PC-3 (cell line): ENCODE data around the gene CHD1. TPM values are rescaled to one million over a fixed set of nuclear protein-coding genes. Genes with fewer than 3 reads are reported as not detected.

Source experiments
- ATAC-seq: fragments of 200-7000 bp; cut with Tn5 transposase; 2 replicates; pipeline ENCODE4 v1.9.1; 2020; ENCODE audit warnings: mild to moderate bottlenecking, moderate library complexity
- BruUV-seq: library from RNA; stranded (reverse); fragments of 400-500 nt; replicated peaks from 2 replicates; lab custom pipeline; 2021; lab: Mats Ljungman, UMichigan
- CTCF ChIA-PET: fragments of 300-600 bp; sonication (Branson Sonifier 250); formaldehyde crosslinking; loops from one replicate; lab custom pipeline; 2022; ENCODE audit warnings: antibody characterized with exemption; lab: Charles Lee
- POLR2A ChIA-PET: fragments of 300-600 bp; sonication (Branson Sonifier 250); formaldehyde crosslinking; loops from one replicate; lab custom pipeline; 2022; ENCODE audit warnings: antibody characterized with exemption; ENCODE audit not compliant: unreplicated experiment; lab: Charles Lee
- DNase-seq: peaks from one replicate; pipeline ENCODE4 v3.0.0-alpha.2; 2015
- H2AFZ ChIP-seq: fragments of 300-600 bp; sonication (generic); 2 replicates; pipeline ENCODE4 v1.6.0; 2016; ENCODE audit warnings: antibody characterized with exemption, low read length
- H3F3A ChIP-seq: fragments of 300-600 bp; sonication (generic); one replicate; pipeline ENCODE4 v1.6.0; 2017; ENCODE audit warnings: antibody characterized with exemption, low read length, control low read depth, mild to moderate bottlenecking; ENCODE audit not compliant: unreplicated experiment
- H3K27ac ChIP-seq: fragments of 300-600 bp; sonication (generic); 2 replicates; pipeline ENCODE4 v1.5.1; 2016; ENCODE audit warnings: mild to moderate bottlenecking, low read length
- H3K27me3 ChIP-seq: fragments of 300-600 bp; sonication (generic); 2 replicates; pipeline ENCODE4 v1.6.1; 2016; ENCODE audit warnings: low read length, mixed read lengths
- H3K36me3 ChIP-seq: fragments of 300-600 bp; sonication (generic); 2 replicates; pipeline ENCODE4 v1.6.1; 2016; ENCODE audit warnings: low read depth, mixed run types, low read length, mixed read lengths
- H3K4me1 ChIP-seq: fragments of 300-600 bp; sonication (generic); 2 replicates; pipeline ENCODE4 v1.5.1; 2016; ENCODE audit warnings: low read length; ENCODE audit not compliant: insufficient read depth
- H3K4me2 ChIP-seq: fragments of 300-600 bp; sonication (generic); 2 replicates; pipeline ENCODE4 v1.6.0; 2016; ENCODE audit warnings: low read length
- H3K4me3 ChIP-seq: fragments of 300-600 bp; sonication (generic); 2 replicates; pipeline ENCODE4 v1.5.1; 2016; ENCODE audit warnings: mild to moderate bottlenecking, low read length, mixed read lengths
- H3K79me2 ChIP-seq: fragments of 300-600 bp; sonication (generic); 2 replicates; pipeline ENCODE4 v1.6.1; 2017; ENCODE audit warnings: low read length, mixed read lengths
- H3K9ac ChIP-seq: fragments of 300-600 bp; sonication (generic); 2 replicates; pipeline ENCODE4 v1.6.0; 2016; ENCODE audit warnings: mild to moderate bottlenecking, low read length
- H3K9me2 ChIP-seq: fragments of 300-600 bp; sonication (generic); replicated peaks from 2 replicates; pipeline ENCODE4 v1.6.1; 2016; ENCODE audit warnings: mixed run types, low read length, mixed read lengths
- H3K9me3 ChIP-seq: fragments of 300-600 bp; sonication (generic); 2 replicates; pipeline ENCODE4 v1.6.1; 2016; ENCODE audit warnings: low read length, mixed read lengths
- H4K20me1 ChIP-seq: fragments of 300-600 bp; sonication (generic); 2 replicates; pipeline ENCODE4 v1.6.1; 2016; ENCODE audit warnings: low read length, mixed read lengths
- EZH2 ChIP-seq: fragments of 300-600 bp; sonication (generic); IDR thresholded peaks from one replicate; pipeline ENCODE4 v1.6.1; 2017; ENCODE audit warnings: antibody characterized with exemption, mild to moderate bottlenecking, low read length; ENCODE audit not compliant: unreplicated experiment
- EZH2phosphoT487 ChIP-seq: fragments of 300-600 bp; sonication (generic); IDR thresholded peaks from 2 replicates; pipeline ENCODE4 v1.6.1; 2018; ENCODE audit warnings: mild to moderate bottlenecking, antibody characterized with exemption, low read length, borderline replicate concordance
- intact Hi-C: fragments of 100-400 bp; cut with micrococcal nuclease; formaldehyde crosslinking; loops from 2 replicates; pipeline ENCODE4 v1.9.0; 2023
- total RNA-seq: library from RNA; depleted of rRNA; stranded (reverse); fragments of >200 nt; gene quantifications from 2 replicates; pipeline ENCODE4 v1.2.3, GENCODE V29; 2014
- TF ChIP-seq, protein P1 (sequence below): fragments of 300-600 bp; sonication (generic); conservative IDR thresholded peaks from 2 replicates; pipeline ENCODE4 v1.5.1; 2017; ENCODE audit warnings: antibody characterized with exemption, low read depth, mild to moderate bottlenecking, low read length

The CHD1 gene
- total RNA-seq, 1 experiment from 2014 or later = 45.9 TPM

DNA sequence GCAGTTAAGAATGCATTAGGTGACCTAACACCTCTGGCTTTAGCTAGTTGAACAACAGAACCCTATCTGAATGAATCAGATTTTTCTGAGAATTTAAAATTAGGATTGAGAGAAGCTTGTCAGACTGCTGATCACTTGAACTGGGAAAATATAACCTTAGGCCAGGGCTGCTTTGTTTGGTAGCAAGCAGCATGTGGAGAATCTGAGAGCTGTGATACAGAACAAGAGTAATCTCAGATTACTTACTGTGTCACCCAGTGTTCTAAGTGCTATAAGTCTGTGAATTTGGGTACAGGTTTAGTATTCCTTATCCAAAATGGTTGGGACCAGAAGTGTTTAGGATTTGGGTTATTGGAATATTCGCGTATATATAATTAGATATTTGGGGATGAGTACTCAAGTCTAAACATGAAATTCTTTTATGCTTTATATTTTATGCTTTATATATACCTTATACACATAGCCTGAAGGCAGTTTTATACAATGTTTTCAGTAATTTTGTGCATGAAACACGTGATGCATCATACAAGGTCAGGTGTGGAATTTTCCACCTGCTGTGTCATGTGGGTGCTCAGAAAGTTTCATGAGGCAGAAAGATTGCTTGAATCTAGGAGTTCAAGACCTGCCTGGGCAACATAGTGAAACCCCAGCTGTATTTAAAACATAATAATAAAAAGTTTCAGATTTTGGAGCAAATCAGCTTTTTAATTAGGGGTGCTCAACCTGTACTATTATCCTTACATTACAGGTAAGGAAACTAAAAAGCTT, 8.3 kb upstream of the CHD1 start:
- Histone ChIP-seq H3F3A (no peaks in the 10 kb centered on the region), H3K4me2 (no peak overlapping the region), H3K27ac (no peak overlapping the region), H3K36me3 (no peaks in the 10 kb centered on the region), H3K27me3 (no peaks in the 10 kb centered on the region), H3K79me2 (no peaks in the 10 kb centered on the region; the same call in 1 of the 2 replicates), H3K9me2 (no peaks in the 10 kb centered on the region), H3K9ac (no peak overlapping the region), H3K9me3 (no peaks in the 10 kb centered on the region), H4K20me1 (no peaks in the 10 kb centered on the region), H3K4me1 (peaks cover 9% of the 10 kb centered on the region; the same call in 1 of the 2 replicates), H3K4me3 (no peak overlapping the region), H2AFZ (no peak overlapping the region)
- DNase-seq (no peak), ATAC-seq (no peak)
- TF ChIP-seq EZH2phosphoT487 = no peak
- TF ChIP-seq, protein P1, sequence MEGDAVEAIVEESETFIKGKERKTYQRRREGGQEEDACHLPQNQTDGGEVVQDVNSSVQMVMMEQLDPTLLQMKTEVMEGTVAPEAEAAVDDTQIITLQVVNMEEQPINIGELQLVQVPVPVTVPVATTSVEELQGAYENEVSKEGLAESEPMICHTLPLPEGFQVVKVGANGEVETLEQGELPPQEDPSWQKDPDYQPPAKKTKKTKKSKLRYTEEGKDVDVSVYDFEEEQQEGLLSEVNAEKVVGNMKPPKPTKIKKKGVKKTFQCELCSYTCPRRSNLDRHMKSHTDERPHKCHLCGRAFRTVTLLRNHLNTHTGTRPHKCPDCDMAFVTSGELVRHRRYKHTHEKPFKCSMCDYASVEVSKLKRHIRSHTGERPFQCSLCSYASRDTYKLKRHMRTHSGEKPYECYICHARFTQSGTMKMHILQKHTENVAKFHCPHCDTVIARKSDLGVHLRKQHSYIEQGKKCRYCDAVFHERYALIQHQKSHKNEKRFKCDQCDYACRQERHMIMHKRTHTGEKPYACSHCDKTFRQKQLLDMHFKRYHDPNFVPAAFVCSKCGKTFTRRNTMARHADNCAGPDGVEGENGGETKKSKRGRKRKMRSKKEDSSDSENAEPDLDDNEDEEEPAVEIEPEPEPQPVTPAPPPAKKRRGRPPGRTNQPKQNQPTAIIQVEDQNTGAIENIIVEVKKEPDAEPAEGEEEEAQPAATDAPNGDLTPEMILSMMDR = no peak
- TF ChIP-seq EZH2 = no peak
- no TSS peak for BruUV-seq
- CTCF ChIA-PET = no interaction called here
- intact Hi-C loops = no loop called here
- POLR2A ChIA-PET = no interaction called here

DNA sequence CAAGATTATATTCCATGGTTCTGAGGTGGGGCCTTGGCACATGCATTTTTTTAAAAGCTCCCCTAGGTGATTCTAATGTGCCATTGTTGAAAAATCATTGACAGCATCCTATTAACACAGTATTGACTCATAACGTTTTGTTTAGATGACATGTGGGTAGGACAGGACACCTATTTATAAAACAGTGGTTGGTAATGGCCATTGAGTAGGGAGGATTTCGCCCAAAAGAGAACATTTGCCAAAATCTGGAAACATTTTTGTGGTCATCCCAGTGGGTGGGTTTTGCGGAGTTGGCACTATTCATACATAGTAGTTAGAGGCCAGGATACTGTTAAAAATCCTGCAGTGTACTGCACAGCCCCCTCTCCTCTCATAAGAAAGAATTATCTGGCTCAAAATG, 6.4 kb upstream of the CHD1 start:
- POLR2A ChIA-PET = no interaction called here

More for the DNA sequence above, 6.4 kb upstream of the CHD1 start:
- no peaks in the 10 kb centered on the region for H3F3A ChIP-seq
- H3K4me1 ChIP-seq = peaks cover 15% of the 10 kb centered on the region
- DNase-seq (no peak), ATAC-seq (no peak)
- no peaks in the 10 kb centered on the region for H3K9me3 ChIP-seq
- no peaks in the 10 kb centered on the region for H3K27me3 ChIP-seq
- peaks cover 18% of the 10 kb centered on the region for H3K79me2 ChIP-seq
- H3K36me3 ChIP-seq = no peaks in the 10 kb centered on the region
- intact Hi-C loops = no loop called here
- no peak overlapping the region for H3K9ac ChIP-seq
- H3K4me3 ChIP-seq = no peak overlapping the region
- no peak overlapping the region for H2AFZ ChIP-seq
- no peak overlapping the region for H3K27ac ChIP-seq
- TF ChIP-seq EZH2 (no peak), EZH2phosphoT487 (no peak)
- TF ChIP-seq, protein P1 = no peak
- no peaks in the 10 kb centered on the region for H3K9me2 ChIP-seq
- BruUV-seq = no TSS peak
- CTCF ChIA-PET = no interaction called here
- no peak overlapping the region for H3K4me2 ChIP-seq
- H4K20me1 ChIP-seq = peaks cover 5% of the 10 kb centered on the region
